Measurements from ENCODE around the gene PIGL. TPM values are rescaled to one million over a fixed set of nuclear protein-coding genes. Genes with fewer than 3 reads are reported as not detected.

Gene PIGL
- total and polyA plus RNA-seq, 2 of the 4 experiments (the other 2 are of a cell fraction), result 17.9 to 29.5 TPM

GRCh38 chr17:16345565-16345964 lies 128.6 kb downstream of the PIGL start:
- ChIA-PET CTCF (no interaction called here), POLR2A (ENCODE audit: unreplicated experiment) (no interaction called here)
- no peak overlapping the region for H2AFZ ChIP-seq (replicated peaks; ENCODE audit: low read length, poor library complexity)
- H4K5ac ChIP-seq (ENCODE audit: low read depth, low read length), result no peak overlapping the region
- H3K4me1 ChIP-seq (ENCODE audit: control insufficient read depth, insufficient read depth, low read length), result no peaks in the 10 kb centered on the region; the same call in 1 of the 2 replicates
- no peak overlapping the region for H4K91ac ChIP-seq (ENCODE audit: insufficient read depth, low read depth, low read length)
- BruUV-seq (replicated peaks), result no TSS peak
- H3K79me1 ChIP-seq (ENCODE audit: low read depth in 1 of 2, low read length in 2 of 2), result peaks cover 0 to 3% of the 10 kb centered on the region in 2 experiments; a peak in 2 of 4 replicates
- intact Hi-C loops (cut with micrococcal nuclease), result no loop called here
- no peak for ATAC-seq (ENCODE audit: low read depth)
- no peak for TF ChIP-seq MXI1 (IDR thresholded peaks at IDR 0.05; ENCODE audit: borderline replicate concordance, low read depth, low read length)
- no peak for TF ChIP-seq USF2 (IDR thresholded peaks at IDR 0.05; ENCODE audit: low read depth, low read length)
- TF ChIP-seq NFE2L2 (IDR thresholded peaks at IDR 0.05; ENCODE audit: low read depth, low read length), result no peak
- TF ChIP-seq RAD21 (IDR thresholded peaks at IDR 0.05; ENCODE audit: low read length), result no peak
- no peak for TF ChIP-seq BHLHE40 (IDR thresholded peaks at IDR 0.05; ENCODE audit: low read depth, low read length)
- no peak for TF ChIP-seq CHD1 (IDR thresholded peaks at IDR 0.05; ENCODE audit: low read depth, low read length)
- TF ChIP-seq MAZ (IDR thresholded peaks at IDR 0.05; ENCODE audit: borderline replicate concordance, low read depth, low read length), result no peak
- TF ChIP-seq RCOR1 (IDR thresholded peaks at IDR 0.05; ENCODE audit: insufficient replicate concordance, low read length), result no peak
- TF ChIP-seq, protein P1, sequence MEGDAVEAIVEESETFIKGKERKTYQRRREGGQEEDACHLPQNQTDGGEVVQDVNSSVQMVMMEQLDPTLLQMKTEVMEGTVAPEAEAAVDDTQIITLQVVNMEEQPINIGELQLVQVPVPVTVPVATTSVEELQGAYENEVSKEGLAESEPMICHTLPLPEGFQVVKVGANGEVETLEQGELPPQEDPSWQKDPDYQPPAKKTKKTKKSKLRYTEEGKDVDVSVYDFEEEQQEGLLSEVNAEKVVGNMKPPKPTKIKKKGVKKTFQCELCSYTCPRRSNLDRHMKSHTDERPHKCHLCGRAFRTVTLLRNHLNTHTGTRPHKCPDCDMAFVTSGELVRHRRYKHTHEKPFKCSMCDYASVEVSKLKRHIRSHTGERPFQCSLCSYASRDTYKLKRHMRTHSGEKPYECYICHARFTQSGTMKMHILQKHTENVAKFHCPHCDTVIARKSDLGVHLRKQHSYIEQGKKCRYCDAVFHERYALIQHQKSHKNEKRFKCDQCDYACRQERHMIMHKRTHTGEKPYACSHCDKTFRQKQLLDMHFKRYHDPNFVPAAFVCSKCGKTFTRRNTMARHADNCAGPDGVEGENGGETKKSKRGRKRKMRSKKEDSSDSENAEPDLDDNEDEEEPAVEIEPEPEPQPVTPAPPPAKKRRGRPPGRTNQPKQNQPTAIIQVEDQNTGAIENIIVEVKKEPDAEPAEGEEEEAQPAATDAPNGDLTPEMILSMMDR (conservative IDR thresholded peaks at IDR 0.05; ENCODE audit: low read depth, low read length), result no peak
- no peak for TF ChIP-seq CEBPB (IDR thresholded peaks at IDR 0.05; ENCODE audit: low read depth, low read length)
- no peak for TF ChIP-seq ELK1 (IDR thresholded peaks at IDR 0.05; ENCODE audit: borderline replicate concordance, low read depth, low read length)
- no peak for TF ChIP-seq RFX5 (IDR thresholded peaks at IDR 0.05; ENCODE audit: low read depth, low read length)
- no peak for TF ChIP-seq MAFK (IDR thresholded peaks at IDR 0.05; ENCODE audit: low read depth, low read length)
- TF ChIP-seq SMC3 (IDR thresholded peaks at IDR 0.05; ENCODE audit: low read depth, low read length), result no peak
- no peak overlapping the region for H2BK120ac ChIP-seq (ENCODE audit: low read depth, low read length)
- no peak overlapping the region for H3K27ac ChIP-seq (ENCODE audit: insufficient read depth, low read length)
- no peak overlapping the region for H4K8ac ChIP-seq (ENCODE audit: low read depth in 2 of 2, low read length in 2 of 2)
- no peaks in the 10 kb centered on the region for H3K9me3 ChIP-seq (ENCODE audit: control insufficient read depth, insufficient read depth, low read length)
- DNase-seq, result no peak
- H3K9ac ChIP-seq (ENCODE audit: low read depth, low read length), result no peak overlapping the region
- H3K36me3 ChIP-seq (ENCODE audit: control insufficient read depth, insufficient read depth, low read length), result peaks cover 22% of the 10 kb centered on the region
- H3K4me2 ChIP-seq (ENCODE audit: low read depth, low read length), result no peak overlapping the region
- no peak overlapping the region for H2BK20ac ChIP-seq (ENCODE audit: low read depth, low read length)
- H3K4me3 ChIP-seq (ENCODE audit: insufficient read depth, low read depth, low read length), result no peak overlapping the region
- no peak overlapping the region for H3K23ac ChIP-seq (ENCODE audit: low read depth, low read length)
- dilution Hi-C loops (cut with HindIII; ENCODE audit: low sequenced_read_pairs, unreplicated experiment), result no loop called here
- H3K56ac ChIP-seq (ENCODE audit: extremely low read depth, insufficient read depth, low read length), result no peak overlapping the region
- no peak overlapping the region for H2AK9ac ChIP-seq (replicated peaks; ENCODE audit: low read depth, low read length, poor library complexity)
- H3K27me3 ChIP-seq (ENCODE audit: control insufficient read depth, insufficient read depth, low read length), result no peaks in the 10 kb centered on the region
- peaks cover 9% of the 10 kb centered on the region; the same call in 1 of the 2 replicates for H3K9me1 ChIP-seq (ENCODE audit: insufficient read depth, low read length)
- H3K18ac ChIP-seq (ENCODE audit: low read depth, low read length), result no peak overlapping the region
- no peak overlapping the region for H3K14ac ChIP-seq (replicated peaks; ENCODE audit: low read depth, low read length)
- H2AK5ac ChIP-seq (ENCODE audit: low read depth, low read length), result no peak overlapping the region
- WGBS, 2 experiments (ENCODE audit: extremely low coverage in 2 of 2, insufficient read length in 1 of 2), result 100% methylated on average over 1 of the region's 5 CpGs; no CpG with 5 or more reads in 1 of the 2 experiments
- no peak overlapping the region for H3K4ac ChIP-seq (ENCODE audit: low read depth, low read length)
- no peaks in the 10 kb centered on the region for H4K20me1 ChIP-seq (ENCODE audit: insufficient read depth, low read length)
- no peak overlapping the region for H2BK5ac ChIP-seq (ENCODE audit: low read depth, low read length, poor library complexity, severe bottlenecking)
- H2BK15ac ChIP-seq (ENCODE audit: low read depth, low read length), result no peak overlapping the region
- in situ Hi-C loops (cut with MboI; ENCODE audit: low sequenced_read_pairs), result no loop called here
